ENCODE measurements around the gene RBM17.
"Not testable (repeated sequence)": the region's sequence is repeated elsewhere in the genome, so short reads cannot be mapped to it uniquely, and the experiment has no call there.

Gene RBM17

DNA sequence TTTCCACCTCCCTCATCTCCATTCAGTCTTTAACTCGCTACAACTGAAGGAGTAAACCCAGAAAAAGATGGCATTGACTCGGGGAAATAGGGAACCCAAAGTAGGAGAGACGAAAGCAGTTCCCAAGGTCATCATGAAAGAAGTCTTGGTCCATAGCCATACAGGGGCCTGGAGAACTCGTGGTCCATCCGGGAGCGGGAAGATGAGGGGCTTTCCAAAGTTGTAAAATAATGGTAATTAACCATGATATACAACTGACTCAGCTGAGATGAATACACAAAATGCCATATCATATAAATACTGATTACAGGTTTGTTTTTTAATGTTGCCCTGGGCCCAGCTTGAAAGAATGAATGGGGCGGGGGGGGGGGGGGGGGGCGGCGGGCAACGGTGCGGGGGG lies 32.3 kb downstream of the RBM17 start:
- Histone ChIP-seq H3K4me1 (no peaks in the 10 kb centered on the region), H3K9me3 (no peaks in the 10 kb centered on the region), H3K36me3 (0 out of 2 replicates have a peak, but pooled peaks cover 6% of the 10 kb centered on the region), H3K4me3 (ENCODE audit: low read depth, low read length) (no peak overlapping the region), H3K27me3 (no peaks in the 10 kb centered on the region)
- TF ChIP-seq, protein P1, sequence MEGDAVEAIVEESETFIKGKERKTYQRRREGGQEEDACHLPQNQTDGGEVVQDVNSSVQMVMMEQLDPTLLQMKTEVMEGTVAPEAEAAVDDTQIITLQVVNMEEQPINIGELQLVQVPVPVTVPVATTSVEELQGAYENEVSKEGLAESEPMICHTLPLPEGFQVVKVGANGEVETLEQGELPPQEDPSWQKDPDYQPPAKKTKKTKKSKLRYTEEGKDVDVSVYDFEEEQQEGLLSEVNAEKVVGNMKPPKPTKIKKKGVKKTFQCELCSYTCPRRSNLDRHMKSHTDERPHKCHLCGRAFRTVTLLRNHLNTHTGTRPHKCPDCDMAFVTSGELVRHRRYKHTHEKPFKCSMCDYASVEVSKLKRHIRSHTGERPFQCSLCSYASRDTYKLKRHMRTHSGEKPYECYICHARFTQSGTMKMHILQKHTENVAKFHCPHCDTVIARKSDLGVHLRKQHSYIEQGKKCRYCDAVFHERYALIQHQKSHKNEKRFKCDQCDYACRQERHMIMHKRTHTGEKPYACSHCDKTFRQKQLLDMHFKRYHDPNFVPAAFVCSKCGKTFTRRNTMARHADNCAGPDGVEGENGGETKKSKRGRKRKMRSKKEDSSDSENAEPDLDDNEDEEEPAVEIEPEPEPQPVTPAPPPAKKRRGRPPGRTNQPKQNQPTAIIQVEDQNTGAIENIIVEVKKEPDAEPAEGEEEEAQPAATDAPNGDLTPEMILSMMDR (IDR thresholded peaks at IDR 0.05; ENCODE audit: low read depth, low read length) = no peak
- DNase-seq = no peak

DNA sequence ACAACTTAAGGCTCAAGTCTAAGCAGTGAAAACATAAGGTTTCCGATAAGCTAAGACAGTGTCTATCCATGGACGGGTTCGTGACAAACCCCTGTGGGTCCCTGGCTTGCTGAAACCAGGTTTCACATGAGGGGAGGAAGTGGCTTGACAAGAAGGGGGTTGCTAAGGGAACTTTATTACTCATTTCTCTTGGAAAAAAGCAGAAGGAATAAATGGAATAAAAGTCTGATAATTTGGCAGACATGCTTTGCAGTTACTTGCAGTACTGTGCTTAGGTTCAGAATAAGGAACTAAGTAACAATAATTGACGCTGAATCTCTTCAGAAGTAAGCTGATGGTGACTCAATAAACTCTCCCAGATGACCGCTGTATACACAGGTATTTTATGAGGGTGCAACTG lies 34.7 kb downstream of the RBM17 start:
- Histone ChIP-seq H3K36me3 (no peaks in the 10 kb centered on the region), H3K9me3 (no peaks in the 10 kb centered on the region), H3K4me3 (ENCODE audit: low read depth, low read length) (no peak overlapping the region), H3K4me1 (no peaks in the 10 kb centered on the region), H3K27me3 (no peaks in the 10 kb centered on the region)
- TF ChIP-seq, protein P1 (IDR thresholded peaks at IDR 0.05; ENCODE audit: low read depth, low read length) = no peak
- DNase-seq = no peak

GRCh38 chr10:6124666-6125065 lies 35.8 kb downstream of the RBM17 start:
- H3K4me1 ChIP-seq = no peaks in the 10 kb centered on the region

GRCh38 chr10:6127461-6127860 lies 38.6 kb downstream of the RBM17 start:
- H3K4me1 ChIP-seq; H3K36me3 ChIP-seq; H3K9me3 ChIP-seq; H3K27me3 ChIP-seq; DNase-seq; H3K4me3 ChIP-seq (ENCODE audit: low read depth, low read length): not testable (repeated sequence)

More at GRCh38 chr10:6124666-6125065, 35.8 kb downstream of the RBM17 start:
- no peak for DNase-seq
- Histone ChIP-seq H3K27me3 (no peaks in the 10 kb centered on the region), H3K4me3 (ENCODE audit: low read depth, low read length) (no peak overlapping the region), H3K9me3 (no peaks in the 10 kb centered on the region), H3K36me3 (no peaks in the 10 kb centered on the region)
- TF ChIP-seq, protein P1 (IDR thresholded peaks at IDR 0.05; ENCODE audit: low read depth, low read length) = no peak

DNA sequence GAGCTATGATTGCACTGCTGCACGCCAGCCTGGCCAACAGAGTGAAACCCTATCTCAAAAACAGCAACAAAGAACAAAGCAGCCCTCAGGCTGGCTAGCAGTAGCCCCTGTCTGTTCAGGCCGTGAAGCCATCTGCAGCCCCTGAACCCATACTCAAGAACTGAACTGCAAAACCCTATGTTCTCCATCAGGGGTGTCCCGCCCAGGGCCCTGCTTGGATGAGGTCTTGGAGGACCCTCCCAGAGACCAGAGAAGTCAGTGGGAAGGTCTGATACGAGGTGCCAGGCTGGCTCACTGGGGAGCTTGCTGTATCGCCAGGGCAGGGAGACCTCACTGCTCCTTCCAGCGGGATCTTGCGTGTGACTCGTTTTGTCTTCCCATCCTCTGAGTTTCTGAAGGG lies 39.3 kb downstream of the RBM17 start:
- Histone ChIP-seq H3K4me3 (ENCODE audit: low read depth, low read length) (no peak overlapping the region), H3K36me3 (no peaks in the 10 kb centered on the region), H3K9me3 (no peaks in the 10 kb centered on the region), H3K27me3 (no peaks in the 10 kb centered on the region), H3K4me1 (no peaks in the 10 kb centered on the region)
- TF ChIP-seq, protein P1 (IDR thresholded peaks at IDR 0.05; ENCODE audit: low read depth, low read length) = no peak
- DNase-seq = no peak

- DNase-seq = no peak
- Histone ChIP-seq H3K4me1 (no peaks in the 10 kb centered on the region), H3K9me3 (no peaks in the 10 kb centered on the region), H3K4me3 (ENCODE audit: low read depth, low read length) (no peak overlapping the region), H3K36me3 (no peaks in the 10 kb centered on the region), H3K27me3 (no peaks in the 10 kb centered on the region)
- TF ChIP-seq, protein P1 (IDR thresholded peaks at IDR 0.05; ENCODE audit: low read depth, low read length) = no peak
These were observed 39.9 kb downstream of the RBM17 start for GRCh38 chr10:6128591-6129251.
